HepG2 (cell line): ENCODE measurements around the gene MARVELD3. TPM values are rescaled to one million over a fixed set of nuclear protein-coding genes. Genes with fewer than 3 reads are reported as not detected.
"Not testable (repeated sequence)": the region's sequence is repeated elsewhere in the genome, so short reads cannot be mapped to it uniquely, and the experiment has no call there.

Source experiments
- ATAC-seq: fragments of 200-7000 bp; cut with Tn5 transposase; 3 replicates; pipeline ENCODE4 v1.9.1; 2020; ENCODE audit warnings: mild to moderate bottlenecking, moderate library complexity
- BruUV-seq: library from RNA; stranded (reverse); fragments of 400-500 nt; replicated peaks from 2 replicates; lab custom pipeline; 2021; lab: Mats Ljungman, UMichigan
- CTCF ChIA-PET: fragments of 300-600 bp; formaldehyde crosslinking; extraction: SDS; loops from one replicate; lab custom pipeline; 2021; ENCODE audit warnings: low total read pairs, inconsistent platforms, low intra/inter-chr PET ratio; lab: Yijun Ruan, JAX
- POLR2A ChIA-PET: fragments of 350-600 bp; sonication (Branson Sonifier 250); formaldehyde crosslinking; loops from one replicate; lab custom pipeline; 2020; ENCODE audit warnings: antibody characterized with exemption, inconsistent platforms; lab: Yijun Ruan, JAX
- DNase-seq: peaks from one replicate; pipeline ENCODE4 v3.0.0-alpha.2; 2015; ENCODE audit warnings: low spot score
- FAIRE-seq: peaks from 3 replicates; lab custom pipeline; 2011; peaks lifted over from hg19 to GRCh38; lab: Jason Lieb, UNC
- H2AFZ ChIP-seq: one replicate; pipeline ENCODE4 v1.6.1; 2011; ENCODE audit warnings: low read length, inconsistent platforms
- H3K27ac ChIP-seq: fragments of 300-600 bp; 3 replicates; pipeline ENCODE4 v1.8.0; 2011; ENCODE audit warnings: mixed run types, mild to moderate bottlenecking, mixed read lengths, low read length, inconsistent platforms; ENCODE audit not compliant: insufficient read depth; ENCODE audit errors: extremely low read length
- H3K27me3 ChIP-seq, 2 experiments: fragments of 200-600 bp in 1 of 2; 2 replicates in 1 of 2; 3 replicates in 1 of 2; pipeline versions ENCODE4 v1.6.0 to v1.8.0; 2011; ENCODE audit warnings: low read length in 2 of 2, mild to moderate bottlenecking in 2 of 2, moderate library complexity in 2 of 2, inconsistent platforms in 1 of 2; ENCODE audit not compliant: insufficient read depth in 2 of 2, control insufficient read depth in 1 of 2
- H3K36me3 ChIP-seq, 2 experiments: fragments of 200-600 bp in 1 of 2; replicated peaks in 1 of 2; 2 replicates in 1 of 2; 3 replicates in 1 of 2; pipeline versions ENCODE4 v1.5.1 to v1.8.0; 2011; ENCODE audit warnings: low read length in 2 of 2, inconsistent platforms in 1 of 2; ENCODE audit not compliant: insufficient read depth in 2 of 2, control insufficient read depth in 1 of 2
- H3K4me1 ChIP-seq: 2 replicates; pipeline ENCODE4 v1.5.1; 2012; ENCODE audit warnings: low read length, inconsistent platforms; ENCODE audit not compliant: insufficient read depth
- H3K4me2 ChIP-seq: 2 replicates; pipeline ENCODE4 v1.6.0; 2011; ENCODE audit warnings: low read depth, low read length, inconsistent platforms
- H3K4me3 ChIP-seq, 3 experiments: fragments of 200-600 bp in 1 of 3; sonication (generic), shearing (Covaris generic) in 1 of 3; replicated peaks in 1 of 3; 2 replicates each; pipeline ENCODE4 v1.5.1; 2011 to 2016; ENCODE audit warnings: low read length in 3 of 3, inconsistent platforms in 2 of 3, low read depth in 2 of 3, mild to moderate bottlenecking in 2 of 3, control low read depth in 1 of 3, mixed read lengths in 1 of 3; ENCODE audit not compliant: insufficient read depth in 1 of 3
- H3K79me2 ChIP-seq: one replicate; pipeline ENCODE4 v1.6.1; 2011; ENCODE audit warnings: low read length, inconsistent platforms; ENCODE audit not compliant: insufficient read depth
- H3K9ac ChIP-seq: 2 replicates; pipeline ENCODE4 v1.6.0; 2011; ENCODE audit warnings: mild to moderate bottlenecking, low read depth, low read length, inconsistent platforms; ENCODE audit not compliant: insufficient read depth
- H3K9me3 ChIP-seq: 2 replicates; pipeline ENCODE4 v1.5.1; 2012; ENCODE audit warnings: mild to moderate bottlenecking, low read length
- H4K20me1 ChIP-seq: 2 replicates; pipeline ENCODE4 v1.6.0; 2011; ENCODE audit warnings: inconsistent platforms, mild to moderate bottlenecking, low read length, moderate library complexity; ENCODE audit not compliant: insufficient read depth
- CENPBD1 ChIP-seq: sonication (generic); formaldehyde crosslinking; IDR thresholded peaks from 2 replicates; pipeline ENCODE4 v1.8.0; 2022; ENCODE audit warnings: missing genetic modification reagents, low read depth, mild to moderate bottlenecking, borderline replicate concordance
- ETS1 ChIP-seq: sonication (generic); formaldehyde crosslinking; IDR thresholded peaks from 2 replicates; pipeline ENCODE4 v1.4.0; 2020; ENCODE audit warnings: missing genetic modification reagents
- GABPA ChIP-seq, 2 experiments: IDR thresholded peaks; 2 replicates each; pipeline ENCODE4 v1.6.1; 2011 to 2016; ENCODE audit warnings: low read depth in 2 of 2, low read length in 1 of 2, missing biosample characterization in 1 of 2, missing genetic modification characterization in 1 of 2
- PATZ1 ChIP-seq: sonication (generic); formaldehyde crosslinking; IDR thresholded peaks from 2 replicates; pipeline ENCODE4 v1.4.0; 2020; ENCODE audit warnings: missing genetic modification reagents
- POLR2AphosphoS2 ChIP-seq: IDR thresholded peaks from 2 replicates; pipeline ENCODE4 v1.6.1; 2011; ENCODE audit warnings: low read depth, low read length, improper control_type of control experiment
- ZNF720 ChIP-seq: sonication (generic); formaldehyde crosslinking; IDR thresholded peaks from 2 replicates; pipeline ENCODE4 v1.4.0; 2020; ENCODE audit warnings: missing genetic modification reagents
- WGBS: methylation state at CpG from one replicate; pipeline ENCODE4 v1.1.6; 2017; ENCODE audit warnings: low lambda C conversion rate; 5-methylcytosine and 5-hydroxymethylcytosine counted together
- in situ Hi-C: cut with HindIII; loops from 2 replicates; pipeline ENCODE4 v1.10.0; 2017; ENCODE audit warnings: low pct_unique_long_range_greater_than_20kb; ENCODE audit not compliant: extremely low pct_ligation_motif_present
- intact Hi-C: fragments of 100-400 bp; cut with micrococcal nuclease; formaldehyde crosslinking; loops from one replicate; pipeline ENCODE4 v1.10.0; 2022; ENCODE audit not compliant: unreplicated experiment
- polyA plus RNA-seq, 8 experiments: library from polyadenylated mRNA; depleted of rRNA in 3 of 8; stranded (reverse) in 7 of 8; unstranded in 1 of 8; fragments of >200 nt; fragmentation: Illumina TruSeq in 4 of 8; extraction: Trizol in 4 of 8; gene quantifications; 2 replicates each; pipeline versions ENCODE4 v1.2.1 to v1.2.3, GENCODE V29; 2011 to 2016; ENCODE audit warnings: low read depth in 4 of 8, missing spikeins in 1 of 8, mixed read lengths in 1 of 8; ENCODE audit not compliant: insufficient read depth in 1 of 8
- total RNA-seq, 5 experiments: library from RNA; depleted of rRNA; stranded (reverse); fragments of >200 nt; fragmentation: Illumina TruSeq; extraction: Trizol; gene quantifications; 2 replicates each; pipeline ENCODE4 v1.2.3, GENCODE V29; 2016; ENCODE audit warnings: low read depth in 1 of 5

Gene MARVELD3
- total and polyA plus RNA-seq, 2 of the 13 experiments (the other 11 are each of a cell fraction or from before 2014, with no cell fraction given): 4.8 to 5.6 TPM

GRCh38 chr16:71681360-71681759 is 55.4 kb downstream of the MARVELD3 start:
- H3K9me3 ChIP-seq: no peaks in the 10 kb centered on the region
- H3K4me2 ChIP-seq: no peak overlapping the region
- no peaks in the 10 kb centered on the region for H4K20me1 ChIP-seq
- no peak overlapping the region for H3K27ac ChIP-seq
- ChIA-PET CTCF (no interaction called here), POLR2A (no interaction called here)
- peaks cover 8 to 36% of the 10 kb centered on the region in 2 experiments for H3K36me3 ChIP-seq
- intact Hi-C loops: no loop called here
- in situ Hi-C loops: no loop called here
- TF ChIP-seq ETS1 (CRISPR knock-in tag) (no peak), ZNF720 (CRISPR knock-in tag) (no peak), POLR2AphosphoS2 (no peak), GABPA (IDR thresholded peaks at IDR 0.05; ENCODE audit: low read depth, low read length) (no peak), GABPA (CRISPR knock-in tag; IDR thresholded peaks at IDR 0.05; ENCODE audit: low read depth) (no peak), PATZ1 (CRISPR knock-in tag) (no peak), CENPBD1 (CRISPR knock-in tag) (no peak)
- H3K27me3 ChIP-seq: no peaks in the 10 kb centered on the region
- no peak for FAIRE-seq
- ATAC-seq: no peak
- H3K9ac ChIP-seq: no peak overlapping the region
- H3K4me1 ChIP-seq: no peaks in the 10 kb centered on the region
- no peak overlapping the region for H3K4me3 ChIP-seq
- H3K79me2 ChIP-seq: no peaks in the 10 kb centered on the region
- DNase-seq: no peak
- no TSS peak for BruUV-seq
- H2AFZ ChIP-seq: no peak overlapping the region
- WGBS: 92% methylated on average over 2 of the region's 2 CpGs

- peaks cover 8 to 45% of the 10 kb centered on the region in 2 experiments for H3K36me3 ChIP-seq
- H3K27me3 ChIP-seq, CTCF ChIA-PET, H3K9ac ChIP-seq, POLR2A ChIA-PET, H3K4me2 ChIP-seq, H3K4me3 ChIP-seq, DNase-seq, H3K27ac ChIP-seq, in situ Hi-C loops, H3K9me3 ChIP-seq, H3K4me1 ChIP-seq, intact Hi-C loops, H2AFZ ChIP-seq, BruUV-seq, H4K20me1 ChIP-seq, H3K79me2 ChIP-seq, FAIRE-seq, ATAC-seq: not testable (repeated sequence)
- 99% methylated on average over 12 of the region's 12 CpGs for WGBS
These were observed 58.3 kb downstream of the MARVELD3 start for GRCh38 chr16:71684280-71684679.
